Smooth muscle cell (in vitro differentiated cells): ENCODE results near the gene FBXO41. TPM values are rescaled to one million over a fixed set of nuclear protein-coding genes. Genes with fewer than 3 reads are reported as not detected.

Source experiments
- DNase-seq: peaks from one replicate; lab custom pipeline; 2025; ENCODE audit not compliant: unreplicated experiment; lab: John Stamatoyannopoulos, UW
- H2AFZ ChIP-seq: fragments of 200-600 bp; sonication (generic); 2 replicates; pipeline ENCODE4 v1.6.0; 2016; ENCODE audit warnings: antibody characterized with exemption, low read depth, mild to moderate bottlenecking
- H3F3A ChIP-seq: fragments of 200-600 bp; sonication (generic); 2 replicates; pipeline ENCODE4 v1.6.0; 2017; ENCODE audit warnings: antibody characterized with exemption, low read depth
- H3K27ac ChIP-seq: fragments of 200-600 bp; sonication (generic); 2 replicates; pipeline ENCODE4 v1.5.1; 2016; ENCODE audit warnings: low read depth, mild to moderate bottlenecking
- H3K27me3 ChIP-seq: fragments of 200-600 bp; sonication (generic); 2 replicates; pipeline ENCODE4 v1.6.1; 2016; ENCODE audit warnings: low read depth, mild to moderate bottlenecking
- H3K36me3 ChIP-seq: fragments of 200-600 bp; sonication (generic); 2 replicates; pipeline ENCODE4 v1.5.1; 2016; ENCODE audit warnings: low read depth
- H3K4me1 ChIP-seq: fragments of 200-600 bp; sonication (generic); 2 replicates; pipeline ENCODE4 v1.5.1; 2016; ENCODE audit warnings: low read depth
- H3K4me2 ChIP-seq: fragments of 200-600 bp; sonication (generic); 2 replicates; pipeline ENCODE4 v1.6.0; 2016; ENCODE audit warnings: mild to moderate bottlenecking
- H3K4me3 ChIP-seq: fragments of 200-600 bp; sonication (generic); 2 replicates; pipeline ENCODE4 v1.5.1; 2016; ENCODE audit warnings: mild to moderate bottlenecking
- H3K79me2 ChIP-seq: fragments of 200-600 bp; sonication (generic); 2 replicates; pipeline ENCODE4 v1.6.0; 2016; ENCODE audit warnings: low read depth, mild to moderate bottlenecking
- H3K9ac ChIP-seq: fragments of 200-600 bp; sonication (generic); 2 replicates; pipeline ENCODE4 v1.6.0; 2016; ENCODE audit warnings: low read depth
- H3K9me3 ChIP-seq: fragments of 200-600 bp; sonication (generic); replicated peaks from 2 replicates; pipeline ENCODE4 v1.5.1; 2016; ENCODE audit warnings: low read depth
- H4K20me1 ChIP-seq: fragments of 200-600 bp; sonication (generic); 2 replicates; pipeline ENCODE4 v1.6.0; 2016; ENCODE audit warnings: low read depth
- CTCF ChIP-seq: fragments of 200-600 bp; sonication (generic); IDR thresholded peaks from 2 replicates; pipeline ENCODE4 v1.5.1; 2017; ENCODE audit warnings: borderline replicate concordance, mild to moderate bottlenecking, antibody characterized with exemption; ENCODE audit not compliant: insufficient read depth, poor library complexity, severe bottlenecking
- WGBS: methylation state at CpG from one replicate; pipeline ENCODE4 v1.1.7; 2016; ENCODE audit warnings: low lambda C conversion rate; 5-methylcytosine and 5-hydroxymethylcytosine counted together
- polyA plus RNA-seq: library from polyadenylated mRNA; unstranded; fragments of >200 nt; fragmentation: Nextera tagmentation; extraction: Ambion mirVana; gene quantifications from 2 replicates; pipeline ENCODE4 v1.2.1, GENCODE V29; 2016
- total RNA-seq: library from RNA; depleted of rRNA; stranded (reverse); fragments of >200 nt; gene quantifications from 2 replicates; pipeline ENCODE4 v1.2.3, GENCODE V29; 2014

FBXO41 gene
- total and polyA plus RNA-seq, 2 experiments from 2014 or later: 1.00 to 1.2 TPM

GRCh38 chr2:73253400-73253799, 30.9 kb downstream of the FBXO41 start:
- no peak overlapping the region for H3K9ac ChIP-seq
- H3K9me3 ChIP-seq: no peaks in the 10 kb centered on the region
- H3K4me3 ChIP-seq: no peak overlapping the region
- H2AFZ ChIP-seq: no peak overlapping the region
- 90% methylated on average over 2 of the region's 2 CpGs for WGBS
- no peaks in the 10 kb centered on the region for H3K27me3 ChIP-seq
- H3K27ac ChIP-seq: no peak overlapping the region
- no peak for DNase-seq
- H4K20me1 ChIP-seq: peaks cover 18% of the 10 kb centered on the region
- TF ChIP-seq CTCF: no peak
- H3K79me2 ChIP-seq: no peaks in the 10 kb centered on the region
- H3K4me2 ChIP-seq: no peak overlapping the region
- no peaks in the 10 kb centered on the region for H3K4me1 ChIP-seq
- no peaks in the 10 kb centered on the region for H3F3A ChIP-seq
- H3K36me3 ChIP-seq: peaks cover 15% of the 10 kb centered on the region

GRCh38 chr2:73252238-73253027, 31.8 kb downstream of the FBXO41 start:
- H3K27me3 ChIP-seq: no peaks in the 10 kb centered on the region
- WGBS: 98% methylated on average over 17 of the region's 17 CpGs
- H3K4me2 ChIP-seq: no peak overlapping the region
- no peaks in the 10 kb centered on the region for H3K79me2 ChIP-seq
- DNase-seq: no peak
- H2AFZ ChIP-seq: no peak overlapping the region
- peaks cover 28% of the 10 kb centered on the region for H4K20me1 ChIP-seq
- no peaks in the 10 kb centered on the region for H3K4me1 ChIP-seq
- peaks cover 15% of the 10 kb centered on the region for H3K36me3 ChIP-seq
- H3K9ac ChIP-seq: no peak overlapping the region
- H3K4me3 ChIP-seq: no peak overlapping the region
- no peaks in the 10 kb centered on the region for H3K9me3 ChIP-seq
- H3F3A ChIP-seq: no peaks in the 10 kb centered on the region
- no peak overlapping the region for H3K27ac ChIP-seq
- TF ChIP-seq CTCF: no peak

- Histone ChIP-seq H3K4me1 (no peaks in the 10 kb centered on the region), H2AFZ (no peak overlapping the region), H3K36me3 (peaks cover 24% of the 10 kb centered on the region), H4K20me1 (peaks cover 41% of the 10 kb centered on the region), H3K27me3 (no peaks in the 10 kb centered on the region), H3K27ac (no peak overlapping the region), H3K9ac (no peak overlapping the region), H3K4me3 (no peak overlapping the region), H3K9me3 (no peaks in the 10 kb centered on the region), H3K4me2 (no peak overlapping the region), H3K79me2 (peaks cover under 1% of the 10 kb centered on the region), H3F3A (no peaks in the 10 kb centered on the region)
- no peak for TF ChIP-seq CTCF
- no peak for DNase-seq
- 96% methylated on average over 17 of the region's 17 CpGs for WGBS
Observed at GRCh38 chr2:73250872-73251846, 33.1 kb downstream of the FBXO41 start.
